ENCODE data around the gene YJEFN3. TPM values are rescaled to one million over a fixed set of nuclear protein-coding genes. Genes with fewer than 3 reads are reported as not detected.

Gene YJEFN3
- total RNA-seq, 1 experiment from 2014 or later, result 16.6 TPM

GRCh38 chr19:19580418-19580817, 51.7 kb downstream of the YJEFN3 start:
- Histone ChIP-seq H2AFZ (ENCODE audit: low read length) (no peak overlapping the region), H2BK20ac (ENCODE audit: low read depth, low read length, poor library complexity, severe bottlenecking) (no peak overlapping the region), H2AK5ac (ENCODE audit: insufficient read length, low read length) (no peak overlapping the region), H2BK120ac (ENCODE audit: low read depth, low read length, poor library complexity, severe bottlenecking) (no peak overlapping the region), H4K20me1 (ENCODE audit: control insufficient read depth, insufficient read depth, insufficient read length) (no peaks in the 10 kb centered on the region), H4K8ac (replicated peaks; ENCODE audit: insufficient read length, low read depth, low read length) (no peak overlapping the region), H4K91ac (ENCODE audit: insufficient read length, low read depth, low read length) (no peak overlapping the region), H3K4ac (ENCODE audit: low read depth, low read length) (no peak overlapping the region), H3K23ac (ENCODE audit: insufficient read length, low read depth, low read length) (no peak overlapping the region), H3T11ph (ENCODE audit: low read length) (no peak overlapping the region), H3K79me2 (ENCODE audit: insufficient read depth, low read length) (no peaks in the 10 kb centered on the region), H2BK12ac (ENCODE audit: insufficient read length, low read depth, low read length) (no peak overlapping the region), H3K18ac (ENCODE audit: insufficient read length, low read depth, low read length) (no peak overlapping the region), H3K4me2 (ENCODE audit: insufficient read depth, insufficient read length, low read length) (no peak overlapping the region), H2BK15ac (ENCODE audit: low read depth, low read length) (no peak overlapping the region), H3K79me1 (ENCODE audit: insufficient read depth, low read depth, low read length, poor library complexity, severe bottlenecking) (no peaks in the 10 kb centered on the region), H3K4me1 (ENCODE audit: insufficient read depth, low read length) (peaks cover 3% of the 10 kb centered on the region; the same call in 1 of the 2 replicates), H3K9me3 (ENCODE audit: control insufficient read depth, low read depth, low read length) (no peaks in the 10 kb centered on the region), H2BK5ac (ENCODE audit: insufficient read length, low read length) (no peak overlapping the region), H3K14ac (ENCODE audit: insufficient read depth, low read length) (no peak overlapping the region), H4K5ac (ENCODE audit: insufficient read length, low read depth, low read length) (no peak overlapping the region), H3K56ac (ENCODE audit: insufficient read length, low read depth, low read length) (no peak overlapping the region), H3K23me2 (ENCODE audit: insufficient read length, low read depth, low read length, poor library complexity, severe bottlenecking) (no peaks in the 10 kb centered on the region), H3K9ac (ENCODE audit: extremely low read depth, insufficient read length, low read length) (no peak overlapping the region), H3K27me3 (ENCODE audit: insufficient read depth, low read length) (no peaks in the 10 kb centered on the region), H3K27ac (ENCODE audit: insufficient read length, low read depth, low read length) (no peak overlapping the region)
- Mint-ChIP-seq H3K9me3 (0 out of 5 replicates have a peak, but pooled peaks cover 0 to under 1% of the 10 kb centered on the region in 2 experiments), H3K4me1 (peaks cover 5 to 11% of the 10 kb centered on the region in 2 experiments), H3K27me3 (ENCODE audit: low read depth) (peaks cover 27% of the 10 kb centered on the region), H3K4me3 (no peak overlapping the region), H3K27ac (no peak overlapping the region), H3K36me3 (ENCODE audit: insufficient read depth in 1 of 3, low read depth in 3 of 3) (no peaks in the 10 kb centered on the region)
- no peak for DNase-seq
- no CpG with 5 or more reads among the region's 4 CpGs for whole genome bisulfite sequencing (ENCODE audit: extremely low coverage, insufficient read length, low lambda C conversion rate)
- TF ChIP-seq CTCF (conservative IDR thresholded peaks at IDR 0.05), result no peak

All from H9 (cell line).